GM12878 (cell line): ENCODE results near the gene LENG1. TPM values are rescaled to one million over a fixed set of nuclear protein-coding genes. Genes with fewer than 3 reads are reported as not detected.

ENCODE experiments used
- ATAC-seq: fragments of 200-7000 bp; cut with Tn5 transposase; 3 replicates; pipeline ENCODE4 v1.9.1; 2020; ENCODE audit warnings: mild to moderate bottlenecking, moderate library complexity
- BruUV-seq: library from RNA; stranded (reverse); fragments of 400-500 nt; replicated peaks from 2 replicates; lab custom pipeline; 2021; lab: Mats Ljungman, UMichigan
- CTCF ChIA-PET: fragments of 300-600 bp; sonication (Branson Sonifier 250); formaldehyde crosslinking; extraction: SDS; loops from one replicate; lab custom pipeline; 2021; ENCODE audit warnings: inconsistent platforms; lab: Yijun Ruan, JAX
- POLR2A ChIA-PET: fragments of 350-600 bp; formaldehyde crosslinking; extraction: SDS; loops from one replicate; lab custom pipeline; 2021; ENCODE audit warnings: inconsistent platforms; lab: Charles Lee
- RAD21 ChIA-PET: fragments of 300-600 bp; sonication (Branson Sonifier 250); formaldehyde crosslinking; loops from one replicate; lab custom pipeline; 2023; ENCODE audit warnings: antibody characterized with exemption; ENCODE audit not compliant: unreplicated experiment; lab: Charles Lee
- SMC1A ChIA-PET: fragments of 300-600 bp; sonication (Branson Sonifier 250); formaldehyde crosslinking; loops from one replicate; lab custom pipeline; 2023; ENCODE audit not compliant: unreplicated experiment, uncharacterized antibody; lab: Charles Lee
- DNase-seq: peaks from one replicate; pipeline ENCODE4 v3.0.0-alpha.2; 2011; ENCODE audit warnings: low read depth, low spot score
- FAIRE-seq: peaks from 3 replicates; lab custom pipeline; 2011; peaks lifted over from hg19 to GRCh38; lab: Jason Lieb, UNC
- H2AFZ ChIP-seq: 2 replicates; pipeline ENCODE4 v1.6.0; 2011; ENCODE audit warnings: low read depth, low read length, control low read depth; ENCODE audit not compliant: control insufficient read depth
- H3K27ac ChIP-seq: 2 replicates; pipeline ENCODE4 v1.5.1; 2011; ENCODE audit warnings: control low read depth; ENCODE audit not compliant: control insufficient read depth, insufficient read depth
- H3K27me3 ChIP-seq, 2 experiments: replicated peaks in 1 of 2; 2 replicates each; pipeline versions ENCODE4 v1.6.0 to v1.6.1; 2011; ENCODE audit warnings: low read length in 1 of 2; ENCODE audit not compliant: control insufficient read depth in 2 of 2, insufficient read depth in 2 of 2
- H3K36me3 ChIP-seq, 2 experiments: 2 replicates each; pipeline ENCODE4 v1.5.1; 2011; ENCODE audit warnings: low read length in 1 of 2; ENCODE audit not compliant: control insufficient read depth in 2 of 2, insufficient read depth in 2 of 2
- H3K4me1 ChIP-seq: 2 replicates; pipeline ENCODE4 v1.6.1; 2011; ENCODE audit warnings: mild to moderate bottlenecking, low read length, moderate library complexity, mixed read lengths; ENCODE audit not compliant: control insufficient read depth, insufficient read depth
- H3K4me2 ChIP-seq: 2 replicates; pipeline ENCODE4 v1.6.0; 2011; ENCODE audit warnings: control low read depth; ENCODE audit not compliant: control insufficient read depth, insufficient read depth
- H3K4me3 ChIP-seq: fragments of 200-600 bp; sonication (generic); 2 replicates; pipeline ENCODE4 v1.5.1; 2016
- H3K79me2 ChIP-seq: 2 replicates; pipeline ENCODE4 v1.6.0; 2011; ENCODE audit warnings: low read length; ENCODE audit not compliant: control insufficient read depth, insufficient read depth
- H3K9ac ChIP-seq: 2 replicates; pipeline ENCODE4 v1.8.0; 2011; ENCODE audit warnings: low read length, control low read depth, mixed read lengths; ENCODE audit not compliant: control insufficient read depth, insufficient read depth
- H3K9me3 ChIP-seq: replicated peaks from 3 replicates; pipeline ENCODE4 v1.5.1; 2011; ENCODE audit warnings: mild to moderate bottlenecking, low read length; ENCODE audit not compliant: control insufficient read depth, insufficient read depth
- H4K20me1 ChIP-seq: 2 replicates; pipeline ENCODE4 v1.6.0; 2011; ENCODE audit not compliant: control insufficient read depth, insufficient read depth
- ASH2L ChIP-seq: fragments of 300-600, 200-600 bp; sonication (generic); IDR thresholded peaks from 2 replicates; pipeline ENCODE4 v1.6.1; 2017; ENCODE audit warnings: low read depth, mild to moderate bottlenecking, borderline replicate concordance
- ATF2 ChIP-seq: IDR thresholded peaks from 2 replicates; pipeline ENCODE4 v1.6.1; 2012; ENCODE audit warnings: low read length, inconsistent platforms
- BCL3 ChIP-seq: IDR thresholded peaks from 2 replicates; pipeline ENCODE4 v1.6.1; 2011; ENCODE audit warnings: borderline replicate concordance, low read depth, mild to moderate bottlenecking, moderate library complexity, low read length; ENCODE audit not compliant: insufficient read depth, poor library complexity, severe bottlenecking
- CTCF ChIP-seq, 3 experiments: IDR thresholded peaks in 2 of 3; conservative IDR thresholded peaks in 1 of 3; 2 replicates each; pipeline ENCODE4 v1.5.1; 2011; ENCODE audit warnings: low read depth in 3 of 3, low read length in 3 of 3, mild to moderate bottlenecking in 3 of 3, control low read depth in 2 of 3, moderate library complexity in 2 of 3, inconsistent platforms in 1 of 3, mixed read lengths in 1 of 3; ENCODE audit not compliant: control insufficient read depth in 2 of 3, insufficient read depth in 1 of 3; ENCODE audit errors: extremely low read depth in 1 of 3
- DPF2 ChIP-seq: fragments of 450-650 bp; IDR thresholded peaks from 2 replicates; pipeline ENCODE4 v1.6.1; 2017; ENCODE audit warnings: mild to moderate bottlenecking
- E4F1 ChIP-seq: fragments of 450-650 bp; IDR thresholded peaks from 2 replicates; pipeline ENCODE4 v1.6.1; 2018; ENCODE audit warnings: borderline replicate concordance, mild to moderate bottlenecking; ENCODE audit not compliant: partially characterized antibody
- FOXM1 ChIP-seq: IDR thresholded peaks from 2 replicates; pipeline ENCODE4 v1.6.1; 2012; ENCODE audit warnings: low read depth, mild to moderate bottlenecking, inconsistent platforms, low read length, moderate library complexity
- HDGF ChIP-seq: fragments of 450-650 bp; IDR thresholded peaks from 2 replicates; pipeline ENCODE4 v1.6.1; 2016; ENCODE audit warnings: antibody characterized with exemption
- IKZF1 ChIP-seq: fragments of 450-650 bp; conservative IDR thresholded peaks from 2 replicates; pipeline ENCODE4 v1.6.1; 2017; ENCODE audit warnings: antibody characterized with exemption, mild to moderate bottlenecking
- JUND ChIP-seq: IDR thresholded peaks from 2 replicates; pipeline ENCODE4 v1.6.1; 2012; ENCODE audit warnings: low read depth, mild to moderate bottlenecking, low read length, improper control_type of control experiment, moderate library complexity
- MEF2B ChIP-seq: fragments of 450-650 bp; IDR thresholded peaks from 2 replicates; pipeline ENCODE4 v1.6.1; 2018; ENCODE audit warnings: mild to moderate bottlenecking, moderate library complexity; ENCODE audit not compliant: partially characterized antibody, poor library complexity, severe bottlenecking
- MTA3 ChIP-seq: IDR thresholded peaks from 2 replicates; pipeline ENCODE4 v1.6.1; 2012; ENCODE audit warnings: low read length, inconsistent platforms, borderline replicate concordance
- NR2C1 ChIP-seq: fragments of 450-650 bp; IDR thresholded peaks from 2 replicates; pipeline ENCODE4 v1.6.1; 2017; ENCODE audit warnings: antibody characterized with exemption, mild to moderate bottlenecking, moderate library complexity
- RUNX3 ChIP-seq: IDR thresholded peaks from 2 replicates; pipeline ENCODE4 v1.6.1; 2012; ENCODE audit warnings: low read length, inconsistent platforms
- SMAD5 ChIP-seq: IDR thresholded peaks from 2 replicates; pipeline ENCODE4 v1.6.1; 2016; ENCODE audit warnings: antibody characterized with exemption, low read depth
- ZNF217 ChIP-seq: fragments of 450-650 bp; IDR thresholded peaks from 2 replicates; pipeline ENCODE4 v1.6.1; 2017; ENCODE audit warnings: antibody characterized with exemption, mild to moderate bottlenecking
- WGBS: methylation state at CpG from one replicate; pipeline ENCODE4 v1.1.6; 2016; ENCODE audit warnings: low lambda C conversion rate; ENCODE audit not compliant: insufficient replicate concordance, insufficient coverage; ENCODE audit errors: missing lambda C conversion rate; 5-methylcytosine and 5-hydroxymethylcytosine counted together
- in situ Hi-C: fragments of 300-500 bp; cut with MboI; formaldehyde crosslinking; loops from 9 replicates; pipeline ENCODE4 v1.14.3; 2018; ENCODE audit warnings: mixed read lengths
- intact Hi-C: fragments of 100-400 bp; cut with micrococcal nuclease; formaldehyde crosslinking; loops from one replicate; pipeline ENCODE4 v1.14.2; 2022; ENCODE audit not compliant: unreplicated experiment
- polyA plus RNA-seq, 11 experiments: library from polyadenylated mRNA; depleted of rRNA in 4 of 11; unstranded in 6 of 11; stranded (reverse) in 5 of 11; fragments of >200 nt; fragmentation: Nextera tagmentation in 4 of 11; fragmentation: Illumina TruSeq in 1 of 11; extraction: Ambion mirVana in 4 of 11; extraction: Trizol in 1 of 11; gene quantifications; 1 replicate in 1 of 11; 2 replicates in 10 of 11; pipeline versions ENCODE4 v1.2.1 to v1.2.3, GENCODE V29; 2011 to 2016; ENCODE audit warnings: inconsistent platforms in 2 of 11, missing spikeins in 2 of 11, low read depth in 1 of 11
- total RNA-seq, 4 experiments: library from RNA; depleted of rRNA in 3 of 4; stranded (reverse); fragments of >200 nt in 3 of 4; fragmentation: Illumina TruSeq in 1 of 4; extraction: Trizol in 1 of 4; gene quantifications; 2 replicates each; pipeline versions ENCODE4 v1.2.1 to v1.2.3, GENCODE V29; 2013 to 2021

Gene LENG1
- total and polyA plus RNA-seq, 10 of the 15 experiments (the other 5 are each of a cell fraction or from before 2014, with no cell fraction given): 0.21 to 10.8 (median 5.8) TPM

GRCh38 chr19:54172471-54173358 lies 13.2 kb upstream of the LENG1 start, which contains the start of gene TMC4:
Gene TMC4, minus strand, starts transcription at chr19:54173160. Its CDS starts 43 bp downstream, at chr19:54173117.
- Histone ChIP-seq H3K4me3 (no peak within 1 kb of the TSS), H3K27me3 (no peaks in the 10 kb centered on the region), H3K79me2 (no peaks in the 10 kb centered on the region), H3K9me3 (no peaks in the 10 kb centered on the region), H3K36me3 (no peaks in the 10 kb centered on the region), H3K4me1 (no peaks in the 10 kb centered on the region), H4K20me1 (no peaks in the 10 kb centered on the region), H2AFZ (no peak within 1 kb of the TSS), H3K27ac (no peak within 1 kb of the TSS), H3K9ac (no peak within 1 kb of the TSS), H3K4me2 (no peak within 1 kb of the TSS)
- FAIRE-seq: no peak
- peak; percentile 40; the same call in 2 of the 3 replicates for ATAC-seq
- no TSS peak for BruUV-seq
- in situ Hi-C loops (no loop called here), intact Hi-C loops (no loop called here)
- ChIA-PET RAD21 (no interaction called here), POLR2A (no interaction called here), CTCF (interaction anchor here (1.0 to 1.4 kb wide), 3 partner anchors 17 to 65 kb away, joined by 3 to 5 read pairs (median 4); partner anchors contain the start of genes CNOT3 and MBOAT7), SMC1A (interaction anchor here (1.3 kb wide), 1 partner anchor 218 kb away, joined by 4 read pairs; no protein-coding TSS in a partner anchor)
- WGBS: 14% methylated on average over 11 of the region's 13 CpGs
- no peak for DNase-seq
- TF ChIP-seq CTCF (IDR thresholded peaks at IDR 0.05 in 2 of 3, conservative IDR thresholded peaks at IDR 0.05 in 1 of 3; ENCODE audit: control insufficient read depth in 2 of 3, extremely low read depth in 1 of 3, insufficient read depth in 1 of 3, low read depth in 3 of 3, low read length in 3 of 3) (peak in 2 of 3 experiments; percentile 10 to 20; a peak in 1 of 6 replicates), ASH2L (no peak), DPF2 (no peak), JUND (no peak), ZNF217 (0 out of 2 replicates have a peak, but pooled peaks have one; percentile 42), IKZF1 (0 out of 2 replicates have a peak, but pooled peaks have one; percentile 14), HDGF (no peak), NR2C1 (no peak), MEF2B (peak; percentile 81), MTA3 (no peak), RUNX3 (0 out of 2 replicates have a peak, but pooled peaks have one; percentile 11), FOXM1 (no peak), E4F1 (no peak), ATF2 (no peak), BCL3 (no peak), SMAD5 (no peak)
